ENCODE results near the gene CGB2. TPM values are rescaled to one million over a fixed set of nuclear protein-coding genes. Genes with fewer than 3 reads are reported as not detected.

CGB2 gene
- total and polyA plus RNA-seq, 2 of the 4 experiments (the other 2 are of a cell fraction): not detected

- peak overlapping the region; percentile 89; the same call in 1 of the 2 replicates for H3K4me2 ChIP-seq (ENCODE audit: low read depth, low read length)
- dilution Hi-C loops (cut with HindIII; ENCODE audit: low sequenced_read_pairs, unreplicated experiment): no loop called here
Measured at GRCh38 chr19:48991011-48991609, 40.6 kb upstream of the CGB2 start.

More at GRCh38 chr19:48991011-48991609, 40.6 kb upstream of the CGB2 start:
- H3K9me1 ChIP-seq (ENCODE audit: insufficient read depth, low read length): 0 out of 2 replicates have a peak, but pooled peaks cover 3% of the 10 kb centered on the region
- H4K5ac ChIP-seq (ENCODE audit: low read depth, low read length): no peak overlapping the region
- H3K27ac ChIP-seq (ENCODE audit: insufficient read depth, low read length): no peak overlapping the region
- no peak overlapping the region for H3K56ac ChIP-seq (ENCODE audit: extremely low read depth, insufficient read depth, low read length)
- H2BK120ac ChIP-seq (ENCODE audit: low read depth, low read length): no peak overlapping the region
- peak overlapping the region; percentile 92; the same call in 1 of the 2 replicates for H3K9ac ChIP-seq (ENCODE audit: low read depth, low read length)
- peak overlapping the region; percentile 20; the same call in 1 of the 2 replicates for H2AK5ac ChIP-seq (ENCODE audit: low read depth, low read length)
- peak overlapping the region; percentile 48 for H2AK9ac ChIP-seq (replicated peaks; ENCODE audit: low read depth, low read length, poor library complexity)
- 95% methylated on average over 8 of the region's 22 CpGs; no CpG with 5 or more reads in 1 of the 2 experiments for WGBS, 2 experiments (ENCODE audit: extremely low coverage in 2 of 2, insufficient read length in 1 of 2)
- no peak overlapping the region for H4K8ac ChIP-seq (ENCODE audit: low read depth in 2 of 2, low read length in 2 of 2)
- in situ Hi-C loops (cut with MboI; ENCODE audit: low sequenced_read_pairs) (no loop called here), intact Hi-C loops (cut with micrococcal nuclease) (loop anchor here (5.0 to 10.0 kb wide), 3 partner anchors 66 to 214 kb away; partner anchors contain the start of genes CGB7 and KCNA7)
- peaks cover 29% of the 10 kb centered on the region for H3K36me3 ChIP-seq (ENCODE audit: control insufficient read depth, insufficient read depth, low read length)
- no peaks in the 10 kb centered on the region for H3K9me3 ChIP-seq (ENCODE audit: control insufficient read depth, insufficient read depth, low read length)
- no peak overlapping the region for H3K4me3 ChIP-seq (ENCODE audit: insufficient read depth, low read depth, low read length)
- no peak overlapping the region for H2BK5ac ChIP-seq (ENCODE audit: low read depth, low read length, poor library complexity, severe bottlenecking)
- peaks cover 25% of the 10 kb centered on the region for H4K20me1 ChIP-seq (ENCODE audit: insufficient read depth, low read length)
- H3K4me1 ChIP-seq (ENCODE audit: control insufficient read depth, insufficient read depth, low read length): peaks cover 12% of the 10 kb centered on the region
- no peaks in the 10 kb centered on the region for H3K27me3 ChIP-seq (ENCODE audit: control insufficient read depth, insufficient read depth, low read length)
- ATAC-seq (ENCODE audit: low read depth): no peak
- H3K4ac ChIP-seq (ENCODE audit: low read depth, low read length): no peak overlapping the region
- H2AFZ ChIP-seq (replicated peaks; ENCODE audit: low read length, poor library complexity): no peak overlapping the region
- H3K18ac ChIP-seq (ENCODE audit: low read depth, low read length): no peak overlapping the region
- H3K79me1 ChIP-seq (ENCODE audit: low read depth in 1 of 2, low read length in 2 of 2): peaks cover 21 to 76% of the 10 kb centered on the region in 2 experiments
- H2BK20ac ChIP-seq (ENCODE audit: low read depth, low read length): no peak overlapping the region
- no peak overlapping the region for H4K91ac ChIP-seq (ENCODE audit: insufficient read depth, low read depth, low read length)
- DNase-seq: no peak
- BruUV-seq (replicated peaks): no TSS peak
- H3K23ac ChIP-seq (ENCODE audit: low read depth, low read length): no peak overlapping the region
- H3K14ac ChIP-seq (replicated peaks; ENCODE audit: low read depth, low read length): no peak overlapping the region
- ChIA-PET POLR2A (ENCODE audit: unreplicated experiment) (no interaction called here), CTCF (interaction anchor here (1.0 to 1.2 kb wide), 2 partner anchors 9 to 155 kb away, joined by 3 to 4 read pairs; partner anchors contain the start of gene HSD17B14)
- no peak for TF ChIP-seq BHLHE40 (IDR thresholded peaks at IDR 0.05; ENCODE audit: low read depth, low read length)
- TF ChIP-seq MAZ (IDR thresholded peaks at IDR 0.05; ENCODE audit: borderline replicate concordance, low read depth, low read length): no peak
- no peak for TF ChIP-seq CHD1 (IDR thresholded peaks at IDR 0.05; ENCODE audit: low read depth, low read length)
- TF ChIP-seq CEBPB (IDR thresholded peaks at IDR 0.05; ENCODE audit: low read depth, low read length): no peak
- no peak for TF ChIP-seq RCOR1 (IDR thresholded peaks at IDR 0.05; ENCODE audit: insufficient replicate concordance, low read length)
- TF ChIP-seq FOS (IDR thresholded peaks at IDR 0.05; ENCODE audit: low read depth, low read length): no peak
- TF ChIP-seq SMC3 (IDR thresholded peaks at IDR 0.05; ENCODE audit: low read depth, low read length): no peak
- TF ChIP-seq NFE2L2 (IDR thresholded peaks at IDR 0.05; ENCODE audit: low read depth, low read length): no peak
- no peak for TF ChIP-seq USF2 (IDR thresholded peaks at IDR 0.05; ENCODE audit: low read depth, low read length)
- TF ChIP-seq POLR2A (IDR thresholded peaks at IDR 0.05; ENCODE audit: low read depth, low read length): no peak
- no peak for TF ChIP-seq MAFK (IDR thresholded peaks at IDR 0.05; ENCODE audit: low read depth, low read length)
- no peak for TF ChIP-seq RAD21 (IDR thresholded peaks at IDR 0.05; ENCODE audit: low read length)
- no peak for TF ChIP-seq CTCF (conservative IDR thresholded peaks at IDR 0.05; ENCODE audit: low read depth, low read length)
- no peak for TF ChIP-seq ELK1 (IDR thresholded peaks at IDR 0.05; ENCODE audit: borderline replicate concordance, low read depth, low read length)
- TF ChIP-seq MXI1 (IDR thresholded peaks at IDR 0.05; ENCODE audit: borderline replicate concordance, low read depth, low read length): no peak
- no peak for TF ChIP-seq RFX5 (IDR thresholded peaks at IDR 0.05; ENCODE audit: low read depth, low read length)
- H2BK15ac ChIP-seq (ENCODE audit: low read depth, low read length): no peak overlapping the region

Measured in IMR-90 (cell line).